ENCODE data around the gene NSD2. TPM values are rescaled to one million over a fixed set of nuclear protein-coding genes. Genes with fewer than 3 reads are reported as not detected.

Gene NSD2
- total and polyA plus RNA-seq, 7 donors = 7.2 to 57.9 (median 36.0) TPM

DNA sequence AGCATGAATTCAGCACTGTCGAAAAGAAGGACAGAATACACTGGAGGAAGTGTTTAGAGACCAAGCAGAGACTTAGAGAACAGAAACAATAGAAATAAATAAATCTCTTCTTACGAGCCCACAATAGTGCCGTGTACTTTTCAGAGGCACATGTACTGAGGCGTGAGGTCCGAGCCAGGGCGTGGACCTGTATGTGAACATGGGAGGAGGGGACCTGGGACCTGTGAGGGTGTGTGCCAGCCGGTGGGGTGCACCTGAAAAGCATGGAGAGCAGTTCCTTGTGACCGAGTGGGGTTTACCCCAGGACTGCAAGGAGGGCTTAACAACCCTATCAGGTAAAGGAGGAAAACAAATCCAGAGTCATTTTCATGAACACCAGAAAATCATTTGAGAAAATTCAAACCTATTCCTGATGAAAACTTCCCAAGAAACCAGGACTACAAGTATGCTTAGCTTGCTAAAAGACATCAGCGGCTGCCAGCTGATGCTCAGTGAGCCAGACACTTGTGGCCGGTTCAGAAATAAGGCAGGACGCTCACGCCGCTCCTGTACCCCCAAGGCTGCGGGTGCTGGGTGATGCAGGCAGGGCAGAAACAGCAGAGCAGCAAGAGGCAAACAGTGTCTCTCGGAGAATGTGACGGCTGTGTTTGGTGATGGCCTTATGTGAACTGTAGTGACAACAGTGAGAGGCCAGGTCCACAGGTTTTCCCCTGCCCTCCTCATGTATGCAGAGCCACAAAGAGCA is 100.4 kb downstream of the NSD2 start:
- H3K9me3 ChIP-seq = no peaks in the 10 kb centered on the region
- H3K27ac ChIP-seq = no peak overlapping the region
- H3K36me3 ChIP-seq = peaks cover 14 to 57% (median 26%) of the 10 kb centered on the region in 4 donors
- no peak for TF ChIP-seq POLR2AphosphoS5 (IDR thresholded peaks at IDR 0.05)
- TF ChIP-seq EP300 (IDR thresholded peaks at IDR 0.05) = no peak
- 95% methylated on average over 16 of the region's 16 CpGs for WGBS, 2 donors
- peak; percentile 44 for DNase-seq
- H3K4me3 ChIP-seq = no peak overlapping the region
- no peaks in the 10 kb centered on the region for H3K4me1 ChIP-seq
- H3K27me3 ChIP-seq = no peaks in the 10 kb centered on the region
- intact Hi-C loops (cut with DNase I) = no loop called here

DNA sequence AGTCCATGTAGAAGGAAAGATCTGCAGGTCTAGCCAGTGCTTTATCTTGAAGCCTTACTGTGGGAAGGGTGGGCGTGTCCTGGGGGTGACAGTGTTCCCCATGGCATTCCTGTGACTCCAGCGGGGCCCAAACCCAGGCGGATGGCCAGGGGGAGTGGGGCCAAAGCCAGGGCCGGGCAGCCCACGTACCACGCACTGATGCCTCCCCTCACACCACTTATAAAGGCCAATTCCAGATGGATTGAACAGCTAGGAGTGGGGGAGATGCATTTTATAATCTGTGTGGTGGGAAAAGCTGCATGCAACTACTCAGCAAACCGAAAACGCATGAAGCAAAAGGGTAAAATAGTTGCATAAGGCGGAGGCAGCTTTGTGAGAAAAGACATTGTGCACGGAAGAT is 101.2 kb downstream of the NSD2 start:
- no peaks in the 10 kb centered on the region for H3K27me3 ChIP-seq
- DNase-seq = peak; percentile 40
- no peak overlapping the region for H3K27ac ChIP-seq
- H3K4me1 ChIP-seq = no peaks in the 10 kb centered on the region
- H3K36me3 ChIP-seq = peaks cover 22 to 65% (median 32%) of the 10 kb centered on the region in 4 donors
- WGBS, 2 donors = 95 to 97% methylated on average over 10 of the region's 10 CpGs
- intact Hi-C loops (cut with DNase I) = no loop called here
- H3K4me3 ChIP-seq = no peak overlapping the region
- H3K9me3 ChIP-seq = no peaks in the 10 kb centered on the region
- TF ChIP-seq, protein P1, sequence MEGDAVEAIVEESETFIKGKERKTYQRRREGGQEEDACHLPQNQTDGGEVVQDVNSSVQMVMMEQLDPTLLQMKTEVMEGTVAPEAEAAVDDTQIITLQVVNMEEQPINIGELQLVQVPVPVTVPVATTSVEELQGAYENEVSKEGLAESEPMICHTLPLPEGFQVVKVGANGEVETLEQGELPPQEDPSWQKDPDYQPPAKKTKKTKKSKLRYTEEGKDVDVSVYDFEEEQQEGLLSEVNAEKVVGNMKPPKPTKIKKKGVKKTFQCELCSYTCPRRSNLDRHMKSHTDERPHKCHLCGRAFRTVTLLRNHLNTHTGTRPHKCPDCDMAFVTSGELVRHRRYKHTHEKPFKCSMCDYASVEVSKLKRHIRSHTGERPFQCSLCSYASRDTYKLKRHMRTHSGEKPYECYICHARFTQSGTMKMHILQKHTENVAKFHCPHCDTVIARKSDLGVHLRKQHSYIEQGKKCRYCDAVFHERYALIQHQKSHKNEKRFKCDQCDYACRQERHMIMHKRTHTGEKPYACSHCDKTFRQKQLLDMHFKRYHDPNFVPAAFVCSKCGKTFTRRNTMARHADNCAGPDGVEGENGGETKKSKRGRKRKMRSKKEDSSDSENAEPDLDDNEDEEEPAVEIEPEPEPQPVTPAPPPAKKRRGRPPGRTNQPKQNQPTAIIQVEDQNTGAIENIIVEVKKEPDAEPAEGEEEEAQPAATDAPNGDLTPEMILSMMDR (IDR thresholded peaks at IDR 0.05) = no peak
- TF ChIP-seq EP300 (IDR thresholded peaks at IDR 0.05) = no peak
- no peak for TF ChIP-seq POLR2A (IDR thresholded peaks at IDR 0.05)
- no peak for TF ChIP-seq POLR2AphosphoS5 (IDR thresholded peaks at IDR 0.05)

DNA sequence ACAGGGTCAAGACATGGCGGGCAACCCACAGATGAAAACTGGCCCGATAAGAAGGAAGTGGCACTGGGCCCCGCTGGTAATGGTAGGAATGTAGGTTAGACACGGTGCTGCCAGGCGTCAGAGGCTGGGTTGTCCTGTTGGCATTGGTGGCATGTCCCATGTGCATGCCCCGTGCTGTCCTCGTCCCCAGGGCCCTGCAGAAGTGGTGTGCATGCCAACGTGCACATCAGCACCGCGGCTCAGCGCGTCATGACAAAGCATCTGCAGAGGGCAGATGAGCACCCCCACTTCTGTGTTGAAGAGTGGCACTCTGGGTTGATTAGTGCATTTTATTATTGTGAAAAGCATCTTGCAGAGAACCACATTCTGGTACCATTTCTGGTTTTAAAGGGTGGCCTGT is 102.0 kb downstream of the NSD2 start:
- TF ChIP-seq, protein P1 (IDR thresholded peaks at IDR 0.05) = no peak
- TF ChIP-seq POLR2AphosphoS5 (IDR thresholded peaks at IDR 0.05) (no peak), POLR2A (IDR thresholded peaks at IDR 0.05) (no peak), EP300 (IDR thresholded peaks at IDR 0.05) (no peak)
- no peak overlapping the region for H3K4me3 ChIP-seq
- no peak overlapping the region for H3K27ac ChIP-seq
- intact Hi-C loops (cut with DNase I) = no loop called here
- peaks cover 22 to 73% (median 34%) of the 10 kb centered on the region in 4 donors for H3K36me3 ChIP-seq
- H3K4me1 ChIP-seq = no peaks in the 10 kb centered on the region
- no peaks in the 10 kb centered on the region for H3K27me3 ChIP-seq
- 93 to 96% methylated on average over 12 of the region's 12 CpGs for WGBS, 2 donors
- no peaks in the 10 kb centered on the region for H3K9me3 ChIP-seq
- peak; percentile 48 for DNase-seq

DNA sequence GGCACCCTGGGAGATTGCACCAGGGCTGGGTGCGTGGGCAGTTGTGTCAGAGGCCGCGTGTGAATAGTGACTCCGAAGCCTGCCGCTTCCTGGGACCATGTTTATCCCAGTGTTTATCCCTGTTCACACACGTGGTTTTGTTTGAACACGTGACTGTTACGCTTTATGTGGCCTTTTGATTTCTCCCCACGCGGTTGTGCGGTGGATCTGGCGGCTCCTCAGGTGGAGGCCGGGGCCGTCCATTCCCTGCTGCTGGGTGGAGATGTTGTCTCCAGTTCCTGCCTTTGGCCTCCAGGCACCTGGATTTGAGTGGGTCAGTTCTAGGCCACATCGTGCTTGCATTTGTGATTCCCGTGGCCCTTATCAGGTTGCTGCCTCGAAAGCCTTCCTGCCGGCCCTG is 102.5 kb downstream of the NSD2 start:
- Histone ChIP-seq H3K4me1 (no peaks in the 10 kb centered on the region), H3K36me3 (peaks cover 22 to 78% (median 35%) of the 10 kb centered on the region in 4 donors), H3K27ac (no peak overlapping the region), H3K27me3 (no peaks in the 10 kb centered on the region), H3K9me3 (no peaks in the 10 kb centered on the region), H3K4me3 (no peak overlapping the region)
- WGBS, 2 donors = 94 to 96% methylated on average over 18 of the region's 18 CpGs
- intact Hi-C loops (cut with DNase I) = no loop called here
- TF ChIP-seq POLR2A (IDR thresholded peaks at IDR 0.05) (no peak), EP300 (IDR thresholded peaks at IDR 0.05) (no peak), POLR2AphosphoS5 (IDR thresholded peaks at IDR 0.05) (no peak)
- TF ChIP-seq, protein P1 (IDR thresholded peaks at IDR 0.05) = no peak
- DNase-seq = peak; percentile 35

DNA sequence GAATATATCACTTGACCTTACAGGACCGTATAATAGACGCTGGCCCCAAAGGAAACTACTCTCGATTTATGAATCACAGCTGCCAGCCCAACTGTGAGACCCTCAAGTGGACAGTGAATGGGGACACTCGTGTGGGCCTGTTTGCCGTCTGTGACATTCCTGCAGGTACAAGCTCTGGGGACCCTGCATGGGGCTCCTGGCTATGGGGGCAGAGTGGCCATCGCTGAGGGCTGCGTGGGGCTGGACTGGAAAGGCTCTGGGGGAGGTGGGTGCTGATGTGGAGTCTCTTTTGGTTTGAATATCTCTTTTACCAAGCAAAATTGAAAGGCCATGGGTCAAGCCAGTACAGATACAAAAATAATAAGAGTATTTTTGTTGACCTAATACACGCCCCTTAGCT is 103.6 kb downstream of the NSD2 start:
- no peak for TF ChIP-seq EP300 (IDR thresholded peaks at IDR 0.05)
- no peak for TF ChIP-seq POLR2AphosphoS5 (IDR thresholded peaks at IDR 0.05)
- no peak for TF ChIP-seq POLR2A (IDR thresholded peaks at IDR 0.05)
- TF ChIP-seq, protein P1 (IDR thresholded peaks at IDR 0.05) = no peak

More for the DNA sequence above, 103.6 kb downstream of the NSD2 start:
- no peaks in the 10 kb centered on the region for H3K4me1 ChIP-seq
- no peaks in the 10 kb centered on the region for H3K9me3 ChIP-seq
- no peaks in the 10 kb centered on the region for H3K27me3 ChIP-seq
- DNase-seq = peak; percentile 25
- intact Hi-C loops (cut with DNase I) = no loop called here
- H3K27ac ChIP-seq = no peak overlapping the region
- H3K36me3 ChIP-seq = peaks cover 22 to 76% (median 40%) of the 10 kb centered on the region in 4 donors
- H3K4me3 ChIP-seq = no peak overlapping the region
- WGBS, 2 donors = 95 to 96% methylated on average over 8 of the region's 8 CpGs

Measured in sigmoid colon (tissue), 7 donors.